ENCODE measurements around the gene PRKAB1. TPM values are rescaled to one million over a fixed set of nuclear protein-coding genes. Genes with fewer than 3 reads are reported as not detected.
"Not testable (repeated sequence)": the region's sequence is repeated elsewhere in the genome, so short reads cannot be mapped to it uniquely, and the experiment has no call there.

PRKAB1 gene, protein sequence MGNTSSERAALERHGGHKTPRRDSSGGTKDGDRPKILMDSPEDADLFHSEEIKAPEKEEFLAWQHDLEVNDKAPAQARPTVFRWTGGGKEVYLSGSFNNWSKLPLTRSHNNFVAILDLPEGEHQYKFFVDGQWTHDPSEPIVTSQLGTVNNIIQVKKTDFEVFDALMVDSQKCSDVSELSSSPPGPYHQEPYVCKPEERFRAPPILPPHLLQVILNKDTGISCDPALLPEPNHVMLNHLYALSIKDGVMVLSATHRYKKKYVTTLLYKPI
- total RNA-seq: 35.9 and 43.0 TPM in 2 replicates

DNA sequence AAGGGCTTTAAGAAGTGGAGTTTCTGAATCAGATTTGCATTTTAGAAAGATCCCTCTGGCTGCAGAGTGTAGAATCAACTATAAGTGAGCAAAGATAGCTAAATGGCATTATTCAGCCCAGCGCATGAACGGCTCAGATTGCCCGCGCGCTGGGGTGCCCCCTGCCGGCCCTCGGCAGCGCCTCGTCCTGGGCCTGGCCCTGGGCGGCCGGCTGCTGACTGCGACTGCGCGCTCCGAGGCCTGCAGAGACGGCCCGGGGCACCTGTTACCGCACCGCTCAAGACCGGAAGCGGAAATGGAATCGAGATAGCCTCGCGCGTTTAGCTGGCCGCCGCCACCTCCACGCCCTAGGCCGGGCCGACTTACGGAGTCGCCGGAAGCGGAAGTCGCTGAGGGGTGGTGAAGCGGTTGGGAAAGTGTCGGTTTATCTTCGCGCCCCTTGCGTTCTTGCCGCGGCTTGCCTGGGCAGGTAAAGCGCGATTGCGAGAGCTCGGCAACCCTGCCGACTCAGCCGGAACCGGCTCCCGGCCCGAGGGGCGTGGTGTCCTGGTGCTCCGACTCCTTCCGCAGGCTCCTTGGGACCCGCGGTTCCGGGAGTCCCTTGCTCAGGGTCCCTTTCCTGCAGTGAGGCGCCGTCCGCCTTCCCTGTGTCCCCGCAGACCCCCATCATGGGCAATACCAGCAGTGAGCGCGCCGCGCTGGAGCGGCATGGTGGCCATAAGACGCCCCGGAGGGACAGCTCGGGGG, at the start of gene PRKAB1:
Gene PRKAB1, plus strand, starts transcription at position 557 of the 747 bp plus-strand sequence. Its CDS starts 112 bp downstream, at position 669.
- intact Hi-C loops (cut with micrococcal nuclease): loop anchor here (5.0 to 10.0 kb wide), 4 partner anchors 207 to 1293 kb away; partner anchors contain the start of genes CIT, POP5, SUDS3 and TAOK3

DNA sequence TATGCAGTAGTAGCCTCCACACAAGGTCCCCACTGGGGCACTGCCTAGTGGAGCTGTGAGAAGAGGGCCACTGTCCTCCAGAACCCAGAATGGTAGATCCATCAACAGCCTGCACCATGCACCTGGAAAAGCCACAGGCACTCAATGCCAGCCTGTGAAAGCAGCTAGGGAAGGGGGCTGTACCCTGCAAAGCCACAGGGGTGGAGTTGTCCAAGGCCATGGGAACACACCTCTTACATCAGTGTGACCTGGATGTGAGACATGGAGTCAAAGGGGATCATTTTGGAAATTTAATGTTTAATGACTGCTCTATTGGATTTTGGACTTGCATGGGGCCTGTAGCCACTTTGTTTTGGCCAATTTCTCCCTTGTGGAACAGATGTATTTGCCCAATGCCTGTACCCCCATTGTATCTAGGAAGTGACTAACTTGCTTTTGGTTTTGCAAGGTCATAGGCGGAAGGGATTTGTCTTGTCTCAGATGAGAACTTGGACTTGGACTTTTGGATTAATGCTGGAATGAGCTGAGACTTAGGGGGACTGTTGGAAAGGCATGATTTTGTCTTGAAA, 49.5 kb upstream of the PRKAB1 start:
- intact Hi-C loops (cut with micrococcal nuclease): not testable (repeated sequence)

DNA sequence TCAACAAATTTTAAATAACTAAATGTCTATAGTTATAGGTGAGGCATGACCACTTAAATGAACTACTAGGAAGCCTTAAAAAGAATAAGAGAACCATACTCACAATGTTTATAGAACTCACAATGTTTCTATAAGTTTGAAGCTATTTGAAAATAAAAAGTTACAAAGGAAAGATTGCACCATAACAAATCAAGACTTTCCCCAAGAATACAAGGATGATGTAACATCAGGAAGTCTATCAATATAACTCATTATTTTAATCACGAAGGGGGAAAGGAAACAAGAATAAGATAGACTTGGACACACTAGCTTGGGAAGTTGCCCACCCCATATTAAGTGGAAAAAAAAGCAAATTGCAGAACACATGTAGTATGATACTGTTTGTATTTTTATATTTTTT, 47.4 kb upstream of the PRKAB1 start:
- intact Hi-C loops (cut with micrococcal nuclease): no loop called here

DNA sequence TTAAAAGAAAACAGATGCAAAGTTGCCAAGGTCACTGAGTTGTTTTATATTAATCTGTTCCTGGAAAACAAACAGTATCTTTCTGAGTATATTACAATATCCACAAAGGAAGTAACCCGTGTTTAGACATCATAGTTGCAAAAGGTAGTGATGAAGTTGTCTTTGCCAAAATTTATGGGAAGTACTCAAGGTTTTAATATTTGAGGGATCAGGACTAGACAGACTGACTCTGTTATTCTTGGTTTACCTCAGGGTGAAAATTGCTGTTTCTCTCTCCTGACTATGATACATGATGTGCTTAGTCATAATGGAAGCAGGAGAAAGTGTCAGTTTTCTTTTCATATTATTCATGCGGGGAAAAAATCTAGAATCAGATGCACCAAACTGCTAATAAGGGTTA, 46.1 kb upstream of the PRKAB1 start:
- intact Hi-C loops (cut with micrococcal nuclease): no loop called here

DNA sequence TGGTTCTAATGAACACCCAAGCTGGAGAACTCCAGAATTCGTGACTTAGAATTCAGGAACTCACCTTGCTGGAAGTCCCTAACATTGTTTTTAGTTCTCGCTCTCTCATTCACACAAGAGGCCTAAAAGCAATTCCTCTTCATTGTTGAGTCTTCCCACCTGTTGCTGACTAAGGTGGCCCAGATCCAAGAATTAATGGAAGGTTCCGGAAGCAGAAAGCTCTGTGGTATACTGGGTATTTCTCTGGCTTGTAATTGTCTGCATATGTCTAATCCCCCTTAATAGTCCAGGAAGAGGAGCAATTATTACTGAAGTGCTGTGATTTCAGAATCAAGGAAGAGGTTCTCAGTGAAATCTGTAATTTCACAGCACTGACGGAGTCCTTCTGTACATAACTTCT, 43.0 kb upstream of the PRKAB1 start:
- intact Hi-C loops (cut with micrococcal nuclease): no loop called here

DNA sequence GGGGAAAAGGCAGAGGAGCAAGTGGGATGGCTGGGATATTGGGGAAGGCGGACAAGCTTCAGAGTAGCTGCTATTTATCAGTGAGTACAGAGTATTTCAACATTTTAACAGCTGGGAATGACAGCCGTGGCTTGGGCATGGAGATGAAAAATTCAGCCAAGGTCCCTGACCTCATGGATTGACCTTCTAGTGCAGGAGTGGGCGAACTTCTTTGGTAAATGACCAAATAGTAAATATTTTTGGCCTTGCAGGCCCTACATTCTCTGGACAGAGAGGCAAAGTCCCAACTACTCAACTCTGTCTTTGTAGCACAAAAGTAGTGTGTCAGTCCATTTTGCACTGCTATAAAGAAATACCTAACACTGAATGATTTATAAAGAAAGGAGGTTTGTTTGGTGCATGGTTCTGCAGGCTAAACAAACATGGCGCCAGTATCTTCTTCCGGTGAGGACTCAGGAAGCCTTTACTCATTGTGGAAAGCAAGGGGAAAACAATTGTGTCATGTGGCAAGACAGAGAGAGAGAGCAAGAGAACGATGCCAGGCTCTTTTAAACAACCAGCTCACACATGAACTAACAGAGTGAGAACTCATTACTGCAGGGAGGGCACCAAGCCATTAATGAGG, 40.8 kb upstream of the PRKAB1 start:
- intact Hi-C loops (cut with micrococcal nuclease): no loop called here

DNA sequence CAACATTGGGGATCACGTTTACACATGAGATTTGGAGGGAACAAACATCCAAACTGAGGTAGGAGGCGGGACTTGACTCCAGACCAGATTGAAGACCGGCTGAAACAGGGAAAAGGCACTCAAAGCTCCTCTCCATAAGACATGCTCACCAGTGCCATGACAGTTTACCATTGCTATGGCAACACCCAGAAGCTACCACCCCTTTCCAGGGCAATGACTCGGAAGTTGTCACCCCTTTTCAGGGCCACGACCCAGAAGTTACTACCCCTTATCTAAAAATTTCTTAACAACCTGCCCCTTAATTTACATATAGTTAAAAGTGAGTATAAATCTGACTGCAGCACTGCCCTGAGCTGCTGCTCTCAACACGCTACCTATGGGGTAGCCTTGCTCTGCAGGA, 40.2 kb upstream of the PRKAB1 start:
- intact Hi-C loops (cut with micrococcal nuclease): no loop called here

DNA sequence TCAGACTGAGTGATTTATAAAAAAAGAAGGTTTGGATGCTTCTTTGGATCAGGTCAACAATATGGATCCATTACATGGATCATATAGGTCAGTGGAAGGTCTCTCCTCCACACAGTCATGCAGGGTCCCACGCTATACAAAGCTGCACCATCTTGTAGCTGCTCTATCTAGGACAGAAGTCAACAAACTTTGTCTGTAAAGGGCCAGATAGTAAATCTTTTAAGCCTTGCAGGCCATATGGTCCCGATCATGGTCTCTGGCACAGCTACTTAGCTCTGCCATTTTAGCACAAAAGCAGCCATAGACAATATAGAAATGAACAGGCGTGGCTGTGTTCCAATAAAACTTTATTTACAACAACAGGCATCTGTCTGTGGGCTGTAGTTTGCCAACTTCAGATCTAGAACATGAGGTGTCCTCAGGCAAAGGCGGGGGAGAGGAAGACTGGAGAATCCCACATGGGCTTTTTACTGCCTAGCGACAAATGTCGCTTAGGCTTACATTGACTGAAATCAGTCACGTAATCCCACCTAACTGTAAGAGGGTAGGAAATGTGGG, 37.6 kb upstream of the PRKAB1 start:
- intact Hi-C loops (cut with micrococcal nuclease): no loop called here

DNA sequence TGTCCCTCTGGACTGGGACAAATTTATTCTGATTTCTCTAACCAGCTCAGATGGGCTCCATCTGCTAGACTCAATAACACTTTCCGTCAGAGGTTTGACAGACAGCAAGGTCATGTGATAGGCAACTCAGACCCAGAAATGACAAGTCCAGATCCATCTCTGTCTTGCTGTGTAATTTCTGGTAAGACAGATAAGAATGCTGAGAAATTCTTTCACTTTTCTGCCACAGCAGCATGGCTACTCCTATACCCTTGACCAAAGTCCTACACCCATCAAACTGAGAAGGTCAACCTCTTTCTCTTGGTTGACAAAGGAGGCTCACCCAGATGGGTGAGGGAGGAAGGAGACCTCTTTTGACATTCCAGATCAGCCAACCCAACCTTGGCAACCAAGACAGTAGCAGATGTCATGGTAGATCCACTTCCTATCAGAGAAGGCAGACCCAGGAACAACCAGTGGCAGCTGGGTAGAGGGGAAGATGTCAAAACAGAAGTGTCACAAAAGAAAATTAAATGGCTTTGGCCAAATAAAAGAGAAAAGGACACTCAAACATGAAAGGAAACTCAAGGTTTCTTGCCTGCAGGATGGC, 36.9 kb upstream of the PRKAB1 start:
- intact Hi-C loops (cut with micrococcal nuclease): no loop called here

DNA sequence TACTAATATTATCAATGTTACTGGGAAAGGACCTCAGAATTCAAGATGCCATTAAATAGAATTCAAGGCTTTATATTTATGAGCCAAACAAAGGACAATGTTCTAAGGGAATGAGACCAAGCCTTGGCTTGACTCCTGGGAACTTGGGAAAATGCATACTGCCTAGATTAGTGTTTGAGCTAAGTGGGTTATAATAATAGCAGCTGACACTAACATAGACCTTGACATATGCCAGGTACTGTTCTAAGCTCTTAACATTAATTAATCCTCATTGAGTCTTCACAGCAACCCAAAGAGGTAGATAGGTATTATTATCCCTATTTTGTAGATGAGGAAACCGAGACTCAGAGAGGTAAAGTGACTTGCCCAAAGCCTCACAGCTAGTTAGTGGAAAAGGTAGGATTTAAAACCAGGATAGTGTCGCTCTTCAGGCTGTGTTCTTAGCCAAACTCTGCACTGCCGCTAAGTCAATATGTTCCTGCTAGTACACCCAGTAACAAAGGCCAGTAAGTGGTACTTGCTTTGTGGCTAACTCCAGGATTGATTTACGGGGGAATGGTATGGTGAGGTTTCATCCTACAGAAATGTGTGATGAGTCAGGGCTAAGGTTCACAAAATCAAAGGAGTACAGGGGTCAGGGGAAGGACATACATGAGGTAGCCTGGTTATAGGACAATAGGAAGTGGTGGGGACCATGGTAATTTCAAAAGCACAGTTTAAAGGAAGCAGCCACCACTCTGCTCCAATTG, 35.8 kb upstream of the PRKAB1 start:
- intact Hi-C loops (cut with micrococcal nuclease): no loop called here

DNA sequence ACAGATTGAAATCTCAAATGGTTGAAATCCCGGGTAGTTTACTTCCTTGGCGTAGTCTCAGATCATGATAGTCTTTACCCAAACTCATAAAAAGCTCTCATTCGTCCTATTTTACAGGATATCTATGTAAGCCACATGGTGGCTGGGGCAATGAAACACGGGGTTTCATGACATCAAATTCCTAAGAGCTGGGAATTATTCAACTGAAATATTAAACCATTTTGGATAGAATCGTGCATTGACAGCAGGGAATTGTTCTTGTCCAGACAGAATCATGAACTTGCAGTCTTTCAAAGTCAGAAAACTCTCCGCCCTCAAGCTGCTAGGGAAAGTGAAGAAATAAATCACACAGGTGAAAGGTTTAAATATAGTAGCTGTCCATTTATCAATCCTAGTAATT, 33.2 kb upstream of the PRKAB1 start:
- intact Hi-C loops (cut with micrococcal nuclease): no loop called here

DNA sequence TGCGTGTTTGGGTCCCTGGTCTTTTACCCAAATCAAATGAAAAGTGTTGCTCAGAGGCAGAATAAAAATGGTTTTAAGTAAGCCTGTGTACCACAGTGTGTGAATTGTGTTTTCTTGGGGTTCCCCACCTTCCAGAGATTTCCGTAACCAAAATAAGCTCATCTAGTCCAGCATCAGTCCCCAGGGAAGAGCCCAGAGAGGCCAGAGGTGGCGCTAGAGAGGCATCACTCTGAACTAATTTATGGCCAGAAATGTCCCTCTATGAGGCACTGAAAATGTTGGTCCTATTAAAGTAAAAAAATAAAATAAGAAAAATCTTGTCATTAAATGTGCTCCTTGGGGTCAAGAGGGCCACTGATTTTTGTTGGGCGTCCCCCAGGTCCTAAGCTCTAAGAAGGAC, 24.9 kb upstream of the PRKAB1 start:
- intact Hi-C loops (cut with micrococcal nuclease): no loop called here

DNA sequence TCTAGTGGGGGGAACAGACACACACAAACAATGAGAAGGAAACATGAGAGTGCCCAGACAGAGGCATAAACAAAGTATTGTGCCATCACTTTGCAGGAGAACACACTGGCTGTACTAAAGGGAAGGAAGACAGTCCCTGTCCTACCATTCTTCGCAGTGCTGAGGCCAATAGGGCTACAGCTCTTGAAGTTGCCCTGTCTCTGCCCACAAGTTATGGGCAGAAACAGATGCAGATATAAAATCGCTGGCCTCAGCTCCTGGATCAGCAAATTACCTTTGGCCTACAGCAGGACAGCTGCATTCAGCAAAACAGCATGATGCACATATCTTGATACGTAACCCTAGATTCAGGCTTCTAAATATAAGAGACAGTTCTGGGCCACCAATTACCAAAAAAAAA, 23.0 kb upstream of the PRKAB1 start:
- intact Hi-C loops (cut with micrococcal nuclease): no loop called here

DNA sequence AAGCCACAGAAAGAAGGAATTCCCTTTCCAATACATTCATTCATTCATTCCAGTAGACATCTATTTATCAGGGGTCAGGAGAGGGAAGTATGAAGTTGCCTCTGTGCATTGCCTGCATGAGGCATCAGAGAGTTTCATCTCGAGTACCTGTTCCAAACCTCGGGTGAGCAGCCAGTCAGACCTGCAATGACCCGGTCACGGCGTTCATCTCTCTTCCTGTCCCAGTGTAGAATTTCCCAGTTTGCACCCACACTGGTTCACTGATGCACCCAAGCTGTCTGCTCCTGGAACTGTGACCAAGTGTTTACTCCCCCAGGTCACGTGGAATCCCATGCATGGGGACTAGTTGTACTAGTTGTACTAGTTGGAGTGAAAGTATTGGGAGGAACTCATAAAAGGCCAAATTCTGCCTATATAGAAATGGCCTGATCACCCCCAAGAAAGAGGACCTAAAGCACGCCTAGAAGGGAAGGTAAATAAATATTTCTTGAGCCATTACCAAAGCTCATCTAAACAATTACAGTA, 22.3 kb upstream of the PRKAB1 start:
- intact Hi-C loops (cut with micrococcal nuclease): no loop called here

DNA sequence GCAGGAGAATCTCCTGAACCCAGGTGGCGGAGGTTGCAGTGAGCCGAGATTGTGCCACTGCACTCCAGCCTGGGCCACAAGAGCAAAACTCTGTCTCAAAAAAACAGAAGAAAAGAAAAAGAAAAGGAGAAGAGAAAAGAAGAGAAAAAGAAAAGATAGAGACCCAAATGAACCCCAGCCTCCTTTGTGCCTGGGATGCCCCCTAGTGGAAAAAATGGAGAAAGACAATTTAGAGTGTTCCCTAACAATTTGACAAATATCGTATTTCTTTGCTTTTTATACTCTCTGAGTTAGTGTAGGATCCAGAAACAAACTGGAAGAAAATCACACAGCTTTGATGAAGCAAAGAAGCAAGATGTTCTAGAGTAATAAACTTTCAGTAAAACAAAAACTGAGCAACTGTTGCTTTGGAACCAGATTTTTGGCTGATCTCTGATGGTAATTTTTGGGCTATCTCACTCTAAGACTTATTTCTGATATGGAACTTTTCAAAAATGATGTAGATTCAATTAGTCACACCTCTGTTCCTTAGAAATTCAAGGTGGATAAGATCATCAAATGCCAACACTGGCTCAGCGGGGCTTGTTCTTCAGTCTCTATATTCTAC, 18.6 kb upstream of the PRKAB1 start:
- intact Hi-C loops (cut with micrococcal nuclease): no loop called here

DNA sequence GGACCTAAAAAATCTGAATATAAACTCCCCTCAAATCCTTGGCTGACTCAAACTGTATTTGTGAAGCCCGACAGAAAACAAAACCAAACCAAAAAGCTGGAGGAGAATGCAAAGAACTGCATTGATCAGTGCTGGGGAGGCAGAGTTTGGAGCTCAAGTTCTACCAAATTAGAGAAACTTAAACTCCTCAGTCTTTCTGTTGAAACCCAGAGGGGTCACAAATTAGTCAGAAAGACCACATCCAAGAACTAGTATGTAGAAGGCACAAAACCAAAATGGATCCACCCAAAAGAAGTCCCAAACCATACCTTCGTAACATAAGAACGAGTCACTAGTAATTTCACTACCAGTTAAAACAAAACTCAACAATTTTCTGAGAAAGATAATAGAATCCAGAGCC, 15.3 kb upstream of the PRKAB1 start:
- intact Hi-C loops (cut with micrococcal nuclease): no loop called here

DNA sequence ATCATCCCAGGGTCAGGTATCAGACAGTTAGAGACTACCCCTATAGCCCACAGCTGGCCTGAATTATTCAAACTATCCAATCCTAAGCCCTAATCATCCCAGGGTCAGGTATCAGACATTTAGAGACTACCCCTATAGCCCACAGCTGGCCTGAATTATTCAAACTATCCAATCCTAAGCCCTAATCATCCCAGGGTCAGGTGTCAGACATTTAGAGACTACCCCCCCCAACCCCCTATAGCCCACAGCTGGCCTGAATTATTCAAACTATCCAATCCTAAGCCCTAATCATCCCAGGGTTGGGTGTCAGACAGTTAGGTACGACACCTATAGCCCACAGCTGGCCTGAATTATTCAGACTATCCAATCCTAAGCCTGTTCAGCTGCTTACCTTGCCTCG, 10.9 kb upstream of the PRKAB1 start:
- intact Hi-C loops (cut with micrococcal nuclease): loop anchor here (5.0 kb wide), 1 partner anchor 215 kb away; no protein-coding TSS in a partner anchor

DNA sequence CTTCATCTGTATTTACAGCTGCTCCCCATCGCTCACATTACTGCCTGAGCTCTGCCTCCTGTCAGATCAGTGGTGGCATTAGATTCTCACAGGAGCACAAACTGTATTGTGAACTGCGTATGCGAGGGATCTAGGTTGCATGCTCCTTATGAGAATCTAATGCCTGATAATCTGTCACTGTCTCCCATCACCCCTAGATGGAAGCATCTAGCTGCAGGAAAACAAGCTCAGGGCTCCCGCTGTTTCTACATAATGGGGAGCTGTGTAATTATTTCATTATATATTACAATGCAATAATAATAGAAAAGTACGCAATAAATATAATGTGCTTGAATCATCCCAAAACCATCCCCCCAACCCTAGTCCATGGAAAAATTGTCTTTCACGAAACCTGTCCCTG, 9.8 kb upstream of the PRKAB1 start:
- intact Hi-C loops (cut with micrococcal nuclease): loop anchor here (5.0 kb wide), 1 partner anchor 216 kb away; no protein-coding TSS in a partner anchor

DNA sequence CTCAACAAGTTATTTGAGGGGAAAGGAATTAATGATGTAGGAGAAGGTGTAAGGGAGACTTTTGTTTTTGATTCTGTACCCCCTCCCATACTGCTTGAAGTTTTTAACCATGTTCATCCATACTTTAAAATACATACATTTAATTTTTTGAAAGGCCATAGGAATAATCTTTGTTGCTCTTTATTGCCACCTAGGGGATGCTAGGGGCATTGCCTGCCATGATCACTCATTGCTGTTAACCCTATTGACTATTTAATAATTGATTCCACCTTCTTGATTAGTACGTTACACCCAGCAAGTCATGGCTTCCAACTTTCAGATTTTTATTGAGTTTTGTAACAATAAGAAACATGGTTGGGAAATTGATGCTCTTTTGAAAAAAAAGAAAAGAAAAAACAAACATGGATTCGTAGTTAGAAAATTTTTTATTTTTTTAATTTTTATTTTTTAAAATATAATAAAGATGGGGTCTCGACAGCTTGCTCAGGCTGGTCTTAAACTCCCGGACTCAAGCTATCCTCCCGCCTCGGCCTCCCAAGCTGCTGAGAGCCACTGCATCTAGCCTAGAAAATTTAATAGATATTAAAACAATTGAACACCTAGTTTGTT, 8.5 kb upstream of the PRKAB1 start:
- intact Hi-C loops (cut with micrococcal nuclease): loop anchor here (5.0 kb wide), 1 partner anchor 217 kb away; no protein-coding TSS in a partner anchor
